Ascending aorta (tissue), 2 donors: ENCODE measurements around the gene POFUT1. TPM values are rescaled to one million over a fixed set of nuclear protein-coding genes. Genes with fewer than 3 reads are reported as not detected.

Experiments used
- DNase-seq, 2 donors: peaks; one replicate each; pipeline ENCODE4 v3.0.0-alpha.2; 2019; ENCODE audit warnings: low spot score in 2 of 2
- H3K27ac ChIP-seq, 2 donors: fragments of 200-600 bp; sonication (generic); one replicate each; pipeline ENCODE4 v1.5.1; 2016 to 2017; ENCODE audit warnings: mild to moderate bottlenecking in 1 of 2
- H3K27me3 ChIP-seq: fragments of 200-600 bp; sonication (generic); one replicate; pipeline ENCODE4 v1.5.1; 2017
- H3K36me3 ChIP-seq, 2 donors: fragments of 200-600 bp; sonication (generic); one replicate each; pipeline ENCODE4 v1.5.1; 2016
- H3K4me1 ChIP-seq, 2 donors: fragments of 200-600 bp; sonication (generic); one replicate each; pipeline ENCODE4 v1.5.1; 2016 to 2017; ENCODE audit warnings: mild to moderate bottlenecking in 1 of 2
- H3K4me3 ChIP-seq, 2 donors: fragments of 200-600 bp; sonication (generic); one replicate each; pipeline ENCODE4 v1.5.1; 2016 to 2017; ENCODE audit warnings: mild to moderate bottlenecking in 1 of 2
- H3K9me3 ChIP-seq, 2 donors: fragments of 200-600 bp; sonication (generic); one replicate each; pipeline ENCODE4 v1.5.1; 2016
- CTCF ChIP-seq, 3 experiments: fragments of 200-600 bp in 2 of 3; fragments of 450-650 bp in 1 of 3; sonication (generic) in 2 of 3; IDR thresholded peaks; one replicate each; pipeline ENCODE4 v1.5.1; 2016 to 2019; ENCODE audit warnings: antibody characterized with exemption in 3 of 3, mild to moderate bottlenecking in 1 of 3, moderate library complexity in 1 of 3
- intact Hi-C: fragments of 100-400 bp; cut with DNase I; formaldehyde crosslinking; loops from one replicate; pipeline ENCODE4 v1.15.1; 2023
- total RNA-seq: library from RNA; depleted of rRNA; stranded (reverse); fragments of >200 nt; gene quantifications from one replicate; pipeline ENCODE4 v1.1.0, GENCODE V29; 2016

The POFUT1 gene
- total RNA-seq, 1 donor from 2014 or later = 29.8 TPM

DNA sequence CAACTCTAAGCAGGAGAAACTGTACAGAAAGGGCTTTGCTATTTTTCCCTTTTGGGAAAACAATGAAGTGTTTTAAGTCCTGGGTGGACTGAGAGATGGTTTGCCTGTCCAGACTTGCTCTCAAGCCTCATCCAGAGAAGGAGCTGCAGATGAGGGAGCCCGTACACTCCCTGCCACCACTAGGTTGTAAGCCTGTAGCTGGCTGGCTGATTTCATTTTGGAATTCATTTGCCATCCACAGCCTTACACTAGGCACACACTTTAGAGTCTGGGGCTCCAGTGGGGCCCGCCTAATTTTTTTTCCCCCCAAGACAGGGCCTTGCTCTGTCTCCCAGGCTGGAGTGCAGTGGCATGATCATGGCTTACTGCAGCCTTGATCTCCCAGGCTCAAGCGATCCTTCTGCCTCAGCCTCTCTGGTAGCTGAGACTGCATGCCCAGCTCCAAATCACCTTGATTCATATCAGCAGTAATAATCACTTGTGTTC, 28.4 kb downstream of the POFUT1 start:
- intact Hi-C loops = no loop called here
- no peak for DNase-seq
- Histone ChIP-seq H3K4me1 (no peaks in the 10 kb centered on the region), H3K36me3 (peaks cover 24 to 44% of the 10 kb centered on the region in 2 donors), H3K9me3 (no peaks in the 10 kb centered on the region), H3K4me3 (no peak overlapping the region), H3K27ac (no peak overlapping the region), H3K27me3 (no peaks in the 10 kb centered on the region)
- no peak for TF ChIP-seq CTCF (IDR thresholded peaks at IDR 0.05)

GRCh38 chr20:32236819-32237218, 29.1 kb downstream of the POFUT1 start:
- Histone ChIP-seq H3K4me3 (no peak overlapping the region), H3K9me3 (no peaks in the 10 kb centered on the region), H3K27me3 (no peaks in the 10 kb centered on the region), H3K36me3 (peaks cover 24 to 38% of the 10 kb centered on the region in 2 donors), H3K27ac (no peak overlapping the region), H3K4me1 (no peaks in the 10 kb centered on the region)
- intact Hi-C loops = no loop called here
- DNase-seq = no peak
- no peak for TF ChIP-seq CTCF (IDR thresholded peaks at IDR 0.05)

GRCh38 chr20:32237419-32237818, 29.7 kb downstream of the POFUT1 start:
- TF ChIP-seq CTCF (IDR thresholded peaks at IDR 0.05) = no peak
- Histone ChIP-seq H3K4me3 (no peak overlapping the region), H3K9me3 (no peaks in the 10 kb centered on the region), H3K36me3 (peaks cover 23 to 33% of the 10 kb centered on the region in 2 donors), H3K27me3 (no peaks in the 10 kb centered on the region), H3K4me1 (no peaks in the 10 kb centered on the region), H3K27ac (no peak overlapping the region)
- intact Hi-C loops = no loop called here
- DNase-seq = no peak

- H3K27ac ChIP-seq = no peak overlapping the region
- H3K9me3 ChIP-seq = no peaks in the 10 kb centered on the region
- no peak for DNase-seq
- H3K4me1 ChIP-seq = no peaks in the 10 kb centered on the region
- no peak overlapping the region for H3K4me3 ChIP-seq
- intact Hi-C loops = no loop called here
- no peaks in the 10 kb centered on the region for H3K27me3 ChIP-seq
- peaks cover 15 to 20% of the 10 kb centered on the region in 2 donors for H3K36me3 ChIP-seq
- no peak for TF ChIP-seq CTCF (IDR thresholded peaks at IDR 0.05)
Measured at GRCh38 chr20:32238483-32239425, 31.1 kb downstream of the POFUT1 start.

- no peaks in the 10 kb centered on the region for H3K4me1 ChIP-seq
- no peaks in the 10 kb centered on the region for H3K27me3 ChIP-seq
- intact Hi-C loops = no loop called here
- no peak overlapping the region for H3K27ac ChIP-seq
- H3K36me3 ChIP-seq = peaks cover 4 to 5% of the 10 kb centered on the region in 2 donors
- no peak overlapping the region for H3K4me3 ChIP-seq
- H3K9me3 ChIP-seq = no peaks in the 10 kb centered on the region
- no peak for DNase-seq
- TF ChIP-seq CTCF (IDR thresholded peaks at IDR 0.05) = no peak
Measured at GRCh38 chr20:32240205-32240604, 32.5 kb downstream of the POFUT1 start.
